ENCODE measurements around the gene SETBP1. TPM values are rescaled to one million over a fixed set of nuclear protein-coding genes. Genes with fewer than 3 reads are reported as not detected.

SETBP1 gene
- total RNA-seq, 2 experiments from 2014 or later, result 25.2 to 30.3 TPM

DNA sequence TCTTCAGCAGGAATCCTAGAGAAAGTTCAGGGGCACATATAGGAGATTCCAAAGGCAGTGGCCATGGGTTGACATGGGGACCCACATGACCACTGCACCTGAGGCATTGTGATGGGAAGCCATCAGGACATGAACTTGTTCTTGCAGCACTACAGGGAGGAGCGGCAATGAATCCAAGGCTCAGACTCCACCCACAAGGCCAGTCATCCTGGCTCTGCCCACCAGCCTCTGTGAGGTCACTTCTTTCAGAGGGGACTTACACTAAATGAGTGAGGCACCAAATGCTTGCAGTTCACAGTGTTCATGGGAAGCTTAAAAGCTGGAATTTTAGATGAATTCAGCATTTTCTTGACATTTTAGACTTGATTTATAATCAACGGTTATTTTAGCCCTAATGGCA lies 254.2 kb downstream of the SETBP1 start:
- no peak overlapping the region for H3K4me3 Mint-ChIP-seq
- H3K36me3 Mint-ChIP-seq, result peaks cover 2% of the 10 kb centered on the region
- DNase-seq, result no peak
- no peaks in the 10 kb centered on the region for H3K27me3 Mint-ChIP-seq
- no peak for ATAC-seq
- CTCF ChIA-PET, result no interaction called here
- peaks cover 2% of the 10 kb centered on the region for H3K9me3 Mint-ChIP-seq (ENCODE audit: low read depth)
- H3K27ac Mint-ChIP-seq, result no peak overlapping the region
- peaks cover 3% of the 10 kb centered on the region for H3K4me1 Mint-ChIP-seq

DNA sequence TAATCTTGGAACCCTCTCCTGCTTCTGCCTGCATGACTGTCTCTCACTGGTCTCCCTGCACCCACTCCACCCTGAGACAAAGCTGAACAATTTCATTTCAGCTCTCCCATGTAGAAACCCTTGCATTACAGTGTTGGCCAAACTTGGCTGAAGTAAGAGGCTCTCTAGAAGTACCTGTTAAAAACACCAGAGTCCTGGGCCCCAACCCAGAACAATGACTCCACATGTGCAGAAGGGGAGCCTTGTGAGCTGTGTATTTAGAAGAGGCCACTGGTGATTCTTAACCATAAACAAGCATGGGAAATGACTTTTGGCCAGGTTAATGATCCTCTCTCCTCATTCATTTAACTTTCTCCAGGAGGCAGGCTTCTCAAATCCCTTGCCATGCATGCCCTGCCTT lies 254.8 kb downstream of the SETBP1 start:
- Mint-ChIP-seq H3K4me1 (peaks cover 3% of the 10 kb centered on the region), H3K27me3 (no peaks in the 10 kb centered on the region), H3K4me3 (no peak overlapping the region), H3K36me3 (peaks cover 2% of the 10 kb centered on the region), H3K27ac (no peak overlapping the region), H3K9me3 (ENCODE audit: low read depth) (peaks cover 2% of the 10 kb centered on the region)
- ATAC-seq, result no peak
- CTCF ChIA-PET, result interaction anchor here (0.5 kb wide), 1 partner anchor 28 kb away, joined by 3 read pairs; no protein-coding TSS in a partner anchor
- DNase-seq, result no peak

DNA sequence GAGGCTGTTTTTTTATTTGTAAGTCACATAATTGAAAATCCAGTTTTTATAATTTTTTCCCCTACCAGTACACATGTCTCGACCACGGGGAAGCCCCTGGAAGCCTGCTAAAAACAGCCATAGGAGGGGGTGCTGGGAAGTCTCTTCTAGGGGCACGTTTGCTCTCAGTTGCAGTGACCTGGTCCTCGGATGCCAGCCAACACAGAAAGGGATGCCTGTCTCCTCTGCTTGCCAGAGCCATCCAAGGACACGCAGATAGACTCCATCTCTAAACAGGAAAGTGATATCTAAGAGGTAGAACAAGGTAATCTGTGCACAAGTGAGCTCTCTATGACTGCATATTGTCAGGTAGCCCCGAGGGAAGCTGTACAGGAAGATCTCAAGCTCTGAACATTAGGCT lies 255.8 kb downstream of the SETBP1 start:
- Mint-ChIP-seq H3K27ac (no peak overlapping the region), H3K9me3 (ENCODE audit: low read depth) (peaks cover 2% of the 10 kb centered on the region), H3K36me3 (peaks cover 3% of the 10 kb centered on the region), H3K4me3 (no peak overlapping the region), H3K4me1 (peaks cover 5% of the 10 kb centered on the region), H3K27me3 (peaks cover 2% of the 10 kb centered on the region)
- no peak for ATAC-seq
- CTCF ChIA-PET, result no interaction called here
- DNase-seq, result no peak

DNA sequence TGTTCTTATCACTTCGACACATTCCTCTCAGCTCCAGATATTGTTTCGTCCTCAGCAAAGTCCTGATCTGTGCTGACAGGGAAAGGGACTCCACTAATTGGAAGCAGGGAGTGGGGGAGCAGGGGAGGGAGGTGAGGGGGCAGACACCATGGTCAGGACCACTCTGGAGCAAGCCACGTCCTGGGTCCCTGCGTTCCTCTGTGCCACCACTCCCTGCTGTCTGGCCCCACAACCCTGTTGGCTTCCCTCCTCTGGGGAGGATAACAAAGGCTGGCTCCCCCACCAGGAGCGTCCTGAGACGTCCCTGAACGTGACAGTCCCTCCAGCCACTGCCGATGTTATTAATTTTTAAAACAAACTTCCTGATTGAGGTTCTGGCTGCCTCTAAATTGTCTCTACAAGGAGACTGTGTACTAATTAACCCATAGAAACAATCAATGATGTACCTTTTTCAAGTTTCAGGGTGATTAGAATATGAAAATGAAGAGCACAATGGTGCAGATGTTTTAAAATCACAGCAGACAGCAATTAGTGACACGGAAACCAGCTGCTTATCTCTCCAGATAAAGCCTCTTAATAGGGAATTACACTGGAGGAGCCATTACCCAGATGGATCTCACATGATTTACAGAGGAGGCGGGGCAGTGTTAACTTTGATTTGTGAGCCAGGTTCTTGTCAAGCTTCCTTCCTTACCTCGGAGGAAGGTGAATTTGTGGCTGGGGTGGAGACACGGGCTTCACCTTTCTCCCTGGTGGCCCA lies 257.5 kb downstream of the SETBP1 start:
- Mint-ChIP-seq H3K4me3 (no peak overlapping the region), H3K27ac (no peak overlapping the region), H3K36me3 (peaks cover 3% of the 10 kb centered on the region), H3K9me3 (ENCODE audit: low read depth) (no peaks in the 10 kb centered on the region), H3K4me1 (peaks cover 2% of the 10 kb centered on the region), H3K27me3 (peaks cover 2% of the 10 kb centered on the region)
- no peak for ATAC-seq
- no peak for DNase-seq
- CTCF ChIA-PET, result no interaction called here

DNA sequence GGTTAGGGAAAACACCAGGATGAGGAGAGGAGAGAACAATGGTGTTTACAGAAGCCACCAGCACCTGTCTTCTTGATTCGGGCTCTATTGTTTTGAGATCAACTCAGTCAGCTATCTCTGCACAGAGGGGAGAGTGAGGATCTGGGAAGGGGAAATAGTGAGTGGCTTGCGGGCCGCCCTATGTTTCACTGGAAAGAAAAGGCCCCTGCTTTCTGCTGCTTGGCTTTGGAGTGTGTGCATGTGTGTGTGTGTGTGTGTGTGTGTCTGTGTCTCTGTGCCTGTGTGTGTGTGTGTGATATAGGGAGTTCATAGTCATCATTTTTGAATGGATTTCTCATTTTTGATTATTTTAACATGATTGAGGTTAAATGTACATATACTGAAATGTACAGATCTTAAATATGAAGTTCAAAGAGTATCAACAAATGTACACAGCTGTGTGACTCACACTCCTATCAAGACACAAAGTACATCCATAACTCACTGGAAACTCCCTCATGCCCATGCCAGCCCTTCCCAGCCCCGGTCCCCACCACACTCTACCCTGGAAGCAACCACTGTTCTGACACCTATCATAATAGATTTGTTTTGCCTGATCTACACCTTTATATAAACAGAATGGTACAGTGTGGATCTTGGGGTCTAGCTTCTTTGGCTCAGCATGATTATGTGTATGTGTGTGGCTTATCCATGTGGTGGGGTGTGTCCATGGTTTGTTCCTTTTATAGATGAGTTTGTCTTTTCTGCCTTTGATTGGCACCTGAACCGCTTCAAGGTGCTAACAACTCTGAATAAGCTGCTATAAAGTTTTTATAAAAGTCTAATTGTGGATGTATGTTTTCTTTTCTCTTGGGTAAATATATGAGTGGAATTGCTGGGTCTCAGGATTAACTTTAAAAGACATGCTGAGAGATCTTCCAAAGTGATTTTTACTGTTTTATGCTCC lies 258.3 kb downstream of the SETBP1 start:
- Mint-ChIP-seq H3K4me1 (peaks cover 2% of the 10 kb centered on the region), H3K9me3 (ENCODE audit: low read depth) (no peaks in the 10 kb centered on the region), H3K4me3 (no peak overlapping the region), H3K36me3 (peaks cover 4% of the 10 kb centered on the region), H3K27ac (no peak overlapping the region), H3K27me3 (peaks cover 2% of the 10 kb centered on the region)
- no peak for DNase-seq
- no peak for ATAC-seq
- CTCF ChIA-PET, result no interaction called here

DNA sequence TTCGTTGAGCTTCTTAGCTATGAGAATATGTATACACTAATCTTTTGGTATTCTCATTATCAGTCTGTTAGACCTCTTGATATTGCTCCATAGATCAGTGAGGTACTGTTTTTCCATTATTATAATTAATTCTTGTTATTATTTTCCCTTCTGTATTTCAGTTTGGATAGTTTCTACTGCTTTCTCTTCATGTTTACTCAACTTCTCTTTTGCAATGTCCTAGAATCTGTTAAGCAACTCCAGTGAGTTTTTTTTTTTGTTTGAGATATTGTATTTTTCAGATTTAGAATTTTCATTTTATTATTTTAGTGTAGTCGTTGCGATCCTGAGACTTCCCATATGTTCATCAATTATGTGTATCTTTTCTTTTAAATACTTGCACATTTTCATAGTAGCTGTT lies 260.8 kb downstream of the SETBP1 start:
- peaks cover 3% of the 10 kb centered on the region for H3K36me3 Mint-ChIP-seq
- ATAC-seq, result no peak
- CTCF ChIA-PET, result interaction anchor here (1.4 kb wide), 1 partner anchor 12 kb away, joined by 3 read pairs; no protein-coding TSS in a partner anchor

DNA sequence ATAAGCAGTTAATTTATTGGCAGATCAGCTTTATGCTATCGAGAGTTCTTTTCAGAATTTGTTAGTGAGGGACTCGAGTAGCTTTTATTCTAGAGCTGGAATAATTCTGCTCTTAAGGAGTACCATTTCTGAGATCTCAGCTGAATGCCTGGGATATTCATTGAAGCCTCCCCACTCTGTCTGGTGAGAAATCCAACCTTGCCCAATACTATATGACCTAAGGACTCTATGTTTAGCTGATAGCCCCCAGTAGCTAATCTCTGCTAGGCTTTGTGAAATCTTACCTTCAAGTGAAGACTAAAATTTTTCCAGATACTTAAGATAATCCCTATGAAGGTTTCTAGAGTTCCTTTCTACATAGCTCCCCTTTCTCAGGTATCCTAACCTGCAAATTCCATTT lies 261.4 kb downstream of the SETBP1 start:
- Mint-ChIP-seq H3K4me3 (no peak overlapping the region), H3K4me1 (peaks cover 2% of the 10 kb centered on the region), H3K36me3 (peaks cover 3% of the 10 kb centered on the region), H3K27me3 (peaks cover 2% of the 10 kb centered on the region), H3K9me3 (ENCODE audit: low read depth) (no peaks in the 10 kb centered on the region), H3K27ac (no peak overlapping the region)
- ATAC-seq (no peak), DNase-seq (no peak)
- CTCF ChIA-PET, result interaction anchor here (1.4 kb wide), 1 partner anchor 11 kb away, joined by 3 read pairs; no protein-coding TSS in a partner anchor

More for the DNA sequence above, 260.8 kb downstream of the SETBP1 start:
- no peak for DNase-seq
- Mint-ChIP-seq H3K4me3 (no peak overlapping the region), H3K9me3 (ENCODE audit: low read depth) (no peaks in the 10 kb centered on the region), H3K27me3 (peaks cover 2% of the 10 kb centered on the region), H3K4me1 (peaks cover 2% of the 10 kb centered on the region), H3K27ac (no peak overlapping the region)

DNA sequence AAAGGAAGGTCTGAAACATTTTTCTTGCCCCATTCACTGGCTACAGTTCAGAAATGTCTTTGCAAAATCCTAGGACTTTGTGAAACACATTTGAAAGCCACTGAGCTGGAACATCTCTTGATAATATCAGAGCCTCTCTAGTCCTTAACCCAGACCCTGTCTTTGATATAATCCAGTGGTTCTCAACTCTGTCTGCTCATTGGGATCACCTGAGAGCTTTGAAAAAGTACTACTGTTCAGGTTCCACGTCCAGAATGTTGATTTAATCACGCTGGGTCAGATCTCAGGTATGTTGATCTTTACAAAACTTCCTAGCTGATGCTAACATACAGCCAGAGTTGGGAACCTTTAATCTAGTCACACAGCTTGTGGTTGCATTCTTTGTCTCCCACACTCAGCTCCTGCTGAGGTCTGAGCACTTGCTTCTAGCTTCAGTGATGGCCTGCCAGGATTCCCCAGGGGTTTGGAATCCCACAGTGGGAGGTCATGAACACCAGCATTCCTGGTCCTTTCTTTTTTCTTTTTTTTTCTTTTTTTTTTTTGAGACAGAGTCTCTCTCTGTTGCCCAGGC lies 262.7 kb downstream of the SETBP1 start:
- H3K27ac Mint-ChIP-seq, result no peak overlapping the region
- H3K27me3 Mint-ChIP-seq, result peaks cover 2% of the 10 kb centered on the region
- peaks cover 2% of the 10 kb centered on the region for H3K4me1 Mint-ChIP-seq
- no peak for ATAC-seq
- CTCF ChIA-PET, result no interaction called here
- H3K36me3 Mint-ChIP-seq, result peaks cover 3% of the 10 kb centered on the region
- no peak overlapping the region for H3K4me3 Mint-ChIP-seq
- DNase-seq, result no peak
- H3K9me3 Mint-ChIP-seq (ENCODE audit: low read depth), result no peaks in the 10 kb centered on the region

DNA sequence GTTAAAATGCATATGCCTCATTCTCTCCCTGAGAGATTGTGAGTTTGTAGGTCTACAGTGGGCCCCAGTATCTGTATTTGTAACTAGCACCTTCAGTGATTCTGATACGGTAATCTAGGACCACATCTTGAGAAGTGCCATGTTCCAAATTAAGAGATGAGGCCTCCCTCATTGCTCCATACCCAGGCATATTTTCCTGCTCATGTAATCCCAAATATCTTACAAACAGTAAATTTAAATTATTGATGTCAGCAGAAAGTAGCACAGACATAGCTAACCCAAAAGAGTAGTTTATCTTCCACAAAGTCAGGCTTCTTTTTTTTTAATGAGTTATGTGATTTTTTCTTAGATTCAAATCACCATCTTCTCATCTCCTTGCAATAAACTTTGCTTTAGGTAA lies 263.8 kb downstream of the SETBP1 start:
- peaks cover 2% of the 10 kb centered on the region for H3K4me1 Mint-ChIP-seq
- H3K36me3 Mint-ChIP-seq, result peaks cover 3% of the 10 kb centered on the region
- H3K9me3 Mint-ChIP-seq (ENCODE audit: low read depth), result no peaks in the 10 kb centered on the region
- ATAC-seq (no peak), DNase-seq (no peak)
- H3K27me3 Mint-ChIP-seq, result peaks cover 2% of the 10 kb centered on the region
- no peak overlapping the region for H3K4me3 Mint-ChIP-seq
- CTCF ChIA-PET, result no interaction called here
- H3K27ac Mint-ChIP-seq, result no peak overlapping the region

DNA sequence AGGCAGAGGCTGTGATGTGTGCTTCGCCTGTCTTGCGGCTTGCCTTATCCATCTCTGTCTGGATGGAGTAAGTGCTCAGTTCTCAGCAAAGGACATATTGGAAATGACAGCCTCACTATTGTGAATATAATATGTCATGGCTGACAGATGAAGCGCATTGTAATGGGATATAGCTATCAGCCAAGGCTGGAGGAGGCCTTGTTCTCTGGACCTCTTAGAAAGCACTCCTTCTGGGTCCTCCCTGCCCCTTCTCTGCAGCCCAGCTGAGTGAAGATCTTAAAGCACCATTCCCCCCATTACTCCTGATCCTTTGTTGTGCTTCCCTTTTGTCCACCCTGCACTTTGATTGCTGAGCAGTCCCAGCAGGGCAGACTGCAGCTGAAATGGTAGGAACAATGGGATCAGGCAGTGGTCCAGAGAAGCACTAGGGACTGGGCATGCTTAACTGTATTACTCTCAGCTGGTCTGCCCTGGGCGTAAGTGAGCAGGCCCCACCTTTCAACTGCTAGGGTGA lies 265.3 kb downstream of the SETBP1 start:
- Mint-ChIP-seq H3K36me3 (peaks cover 16% of the 10 kb centered on the region), H3K4me1 (peaks cover 2% of the 10 kb centered on the region), H3K9me3 (ENCODE audit: low read depth) (no peaks in the 10 kb centered on the region), H3K4me3 (no peak overlapping the region), H3K27me3 (peaks cover 2% of the 10 kb centered on the region), H3K27ac (no peak overlapping the region)
- DNase-seq, result no peak
- CTCF ChIA-PET, result no interaction called here
- no peak for ATAC-seq

DNA sequence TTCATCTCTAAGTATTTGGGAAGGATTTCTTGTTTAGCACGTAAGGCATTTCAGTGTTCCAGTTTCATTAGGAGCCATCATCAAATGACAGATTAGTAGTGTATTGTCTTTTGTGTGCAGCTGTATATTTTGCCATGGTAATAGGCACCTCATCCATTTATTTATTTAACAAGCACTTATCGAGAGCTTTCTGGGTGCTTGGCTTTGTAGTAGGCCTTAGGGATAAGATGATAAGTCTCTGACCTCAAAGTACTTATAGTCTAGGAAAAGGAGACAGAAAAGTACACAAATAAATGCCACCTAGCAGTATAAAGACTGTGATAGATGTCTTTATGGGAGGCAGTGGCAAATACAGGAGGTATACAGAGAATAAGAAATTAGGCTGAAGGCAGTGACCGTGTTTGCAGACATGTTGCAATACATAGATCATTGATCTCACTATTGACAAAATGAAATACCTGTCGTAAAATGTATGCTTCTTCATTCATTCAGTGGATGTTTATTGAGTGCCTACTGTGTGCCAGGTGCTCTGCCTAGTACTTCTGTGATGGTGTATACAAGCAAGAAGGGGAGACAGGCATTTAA lies 265.9 kb downstream of the SETBP1 start:
- Mint-ChIP-seq H3K36me3 (peaks cover 18% of the 10 kb centered on the region), H3K4me3 (no peak overlapping the region), H3K9me3 (ENCODE audit: low read depth) (no peaks in the 10 kb centered on the region), H3K27ac (no peak overlapping the region), H3K4me1 (no peaks in the 10 kb centered on the region), H3K27me3 (no peaks in the 10 kb centered on the region)
- CTCF ChIA-PET, result no interaction called here
- DNase-seq (no peak), ATAC-seq (no peak)

DNA sequence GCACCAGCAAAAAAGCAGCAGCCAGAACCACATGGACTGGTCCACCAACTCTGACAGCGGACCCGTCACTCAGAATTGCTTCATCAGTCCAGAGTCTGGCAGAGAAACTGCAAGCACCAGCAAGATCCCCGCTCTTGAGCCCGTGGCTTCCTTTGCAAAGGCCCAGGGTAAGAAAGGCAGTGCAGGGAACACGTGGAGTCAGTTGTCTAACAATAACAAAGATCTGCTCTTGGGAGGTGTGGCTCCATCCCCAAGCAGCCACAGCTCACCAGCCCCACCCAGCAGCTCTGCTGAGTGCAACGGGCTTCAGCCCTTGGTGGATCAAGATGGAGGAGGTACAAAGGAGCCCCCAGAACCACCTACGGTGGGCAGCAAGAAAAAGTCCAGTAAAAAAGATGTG lies 269.3 kb downstream of the SETBP1 start:
- H3K9me3 Mint-ChIP-seq (ENCODE audit: low read depth), result no peaks in the 10 kb centered on the region
- no peaks in the 10 kb centered on the region for H3K4me1 Mint-ChIP-seq
- H3K4me3 Mint-ChIP-seq, result no peak overlapping the region
- H3K27me3 Mint-ChIP-seq, result no peaks in the 10 kb centered on the region
- no peak for DNase-seq
- no peak for ATAC-seq
- no peak overlapping the region for H3K27ac Mint-ChIP-seq
- CTCF ChIA-PET, result no interaction called here
- H3K36me3 Mint-ChIP-seq, result peaks cover 18% of the 10 kb centered on the region

DNA sequence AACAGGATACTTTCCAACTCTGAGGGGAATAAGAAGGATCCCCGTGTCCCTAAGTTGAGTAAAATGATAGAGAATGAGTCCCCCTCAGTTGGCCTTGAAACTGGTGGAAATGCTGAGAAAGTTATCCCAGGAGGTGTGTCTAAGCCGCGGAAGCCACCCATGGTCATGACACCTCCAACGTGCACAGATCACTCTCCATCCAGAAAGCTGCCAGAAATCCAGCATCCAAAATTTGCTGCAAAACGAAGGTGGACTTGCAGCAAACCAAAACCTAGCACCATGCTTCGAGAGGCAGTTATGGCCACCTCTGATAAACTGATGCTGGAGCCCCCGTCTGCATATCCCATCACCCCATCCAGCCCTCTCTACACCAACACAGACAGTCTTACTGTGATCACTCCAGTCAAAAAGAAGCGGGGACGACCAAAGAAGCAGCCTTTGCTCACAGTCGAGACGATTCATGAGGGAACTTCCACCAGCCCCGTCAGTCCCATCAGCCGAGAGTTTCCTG lies 270.1 kb downstream of the SETBP1 start:
- DNase-seq (no peak), ATAC-seq (no peak)
- no peak overlapping the region for H3K4me3 Mint-ChIP-seq
- CTCF ChIA-PET, result no interaction called here
- no peak overlapping the region for H3K27ac Mint-ChIP-seq
- no peaks in the 10 kb centered on the region for H3K4me1 Mint-ChIP-seq
- H3K27me3 Mint-ChIP-seq, result no peaks in the 10 kb centered on the region
- no peaks in the 10 kb centered on the region for H3K9me3 Mint-ChIP-seq (ENCODE audit: low read depth)
- H3K36me3 Mint-ChIP-seq, result peaks cover 20% of the 10 kb centered on the region

Data from activated CD8-positive, alpha-beta memory T cell treated with anti-CD3 and anti-CD28 coated beads, Interleukin-2, amount 10 ng/mL, durations not matched to agents 7 days and 5 days (primary cell).